Tibial nerve (tissue), 4 donors: ENCODE data around the gene MGAT3. TPM values are rescaled to one million over a fixed set of nuclear protein-coding genes. Genes with fewer than 3 reads are reported as not detected.
A peak's percentile ranks its signal among the peaks of the same experiment; 100 is the strongest.

Experiments
- DNase-seq, 2 donors: peaks; one replicate each; pipeline ENCODE4 v3.0.0-alpha.2; 2019; ENCODE audit warnings: low spot score in 2 of 2
- H3K27ac ChIP-seq, 4 donors: fragments of 200-600 bp; sonication (generic) in 3 of 4; one replicate each; pipeline ENCODE4 v1.5.1; 2017 to 2019; ENCODE audit warnings: mild to moderate bottlenecking in 1 of 4
- H3K27me3 ChIP-seq, 2 donors: fragments of 200-600 bp; sonication (generic) in 1 of 2; one replicate each; pipeline versions ENCODE4 v1.5.1 to v1.6.0; 2017 to 2019
- H3K36me3 ChIP-seq, 3 donors: fragments of 200-600 bp; sonication (generic); one replicate each; pipeline ENCODE4 v1.5.1; 2018 to 2019
- H3K4me1 ChIP-seq, 4 donors: fragments of 200-600 bp; sonication (generic) in 3 of 4; one replicate each; pipeline ENCODE4 v1.5.1; 2017 to 2019
- H3K4me3 ChIP-seq, 4 donors: fragments of 200-600 bp; sonication (generic) in 3 of 4; one replicate each; pipeline ENCODE4 v1.5.1; 2017 to 2019; ENCODE audit warnings: mild to moderate bottlenecking in 1 of 4, moderate library complexity in 1 of 4
- H3K9me3 ChIP-seq, 4 donors: fragments of 200-600 bp; sonication (generic) in 3 of 4; one replicate each; pipeline ENCODE4 v1.5.1; 2017 to 2019
- EP300 ChIP-seq, 2 donors: sonication (generic); formaldehyde crosslinking; IDR thresholded peaks; one replicate each; pipeline ENCODE4 v1.6.1; 2017; ENCODE audit warnings: antibody characterized with exemption in 2 of 2, mild to moderate bottlenecking in 1 of 2
- POLR2A ChIP-seq, 2 donors: fragments of 450-650 bp; IDR thresholded peaks; one replicate each; pipeline ENCODE4 v1.6.1; 2017; ENCODE audit warnings: antibody characterized with exemption in 2 of 2, mild to moderate bottlenecking in 2 of 2, moderate library complexity in 2 of 2
- WGBS, 2 donors: methylation state at CpG; one replicate each; pipeline ENCODE4 v1.1.5; 2018; 5-methylcytosine and 5-hydroxymethylcytosine counted together
- total RNA-seq, 4 donors: library from RNA; depleted of rRNA; stranded (reverse); fragments of >200 nt; gene quantifications; one replicate each; pipeline ENCODE4 v1.1.0, GENCODE V29; 2016
- TF ChIP-seq, protein P1 (sequence below), 5 experiments: fragments of 200-600 bp in 3 of 5; fragments of 450-650 bp in 2 of 5; sonication (generic) in 3 of 5; IDR thresholded peaks; one replicate each; pipeline ENCODE4 v1.5.1; 2016 to 2019; ENCODE audit warnings: antibody characterized with exemption in 5 of 5, mild to moderate bottlenecking in 3 of 5, moderate library complexity in 2 of 5

Gene MGAT3
- total RNA-seq, 4 donors from 2014 or later = 26.2 to 32.7 (median 32.2) TPM

DNA sequence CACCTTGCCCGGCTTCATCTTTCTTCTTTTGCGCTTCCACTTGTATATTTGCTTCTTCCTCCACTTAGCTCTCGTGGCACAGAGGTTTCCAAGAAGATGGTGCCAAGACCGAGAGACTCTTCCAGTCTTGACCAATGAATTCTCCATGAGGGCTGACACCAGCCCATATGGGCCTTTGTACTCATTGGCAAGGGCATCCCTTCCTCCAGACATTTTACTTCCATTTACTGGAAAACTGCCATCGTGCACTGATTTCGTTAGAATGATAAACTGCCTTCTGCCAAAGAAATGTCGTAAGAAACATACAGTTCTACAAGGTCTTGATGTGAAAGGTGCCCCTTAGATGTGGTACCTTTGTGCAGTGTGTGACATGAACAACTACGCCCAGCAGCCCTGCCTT is 40.6 kb downstream of the MGAT3 start:
- Histone ChIP-seq H3K27ac (peak overlapping the region in 1 of 4 donors; percentile 78), H3K27me3 (no peaks in the 10 kb centered on the region), H3K9me3 (no peaks in the 10 kb centered on the region), H3K36me3 (no peaks in the 10 kb centered on the region), H3K4me3 (no peak overlapping the region), H3K4me1 (peaks cover 0 to 64% (median 15%) of the 10 kb centered on the region in 4 donors)
- TF ChIP-seq, protein P1, sequence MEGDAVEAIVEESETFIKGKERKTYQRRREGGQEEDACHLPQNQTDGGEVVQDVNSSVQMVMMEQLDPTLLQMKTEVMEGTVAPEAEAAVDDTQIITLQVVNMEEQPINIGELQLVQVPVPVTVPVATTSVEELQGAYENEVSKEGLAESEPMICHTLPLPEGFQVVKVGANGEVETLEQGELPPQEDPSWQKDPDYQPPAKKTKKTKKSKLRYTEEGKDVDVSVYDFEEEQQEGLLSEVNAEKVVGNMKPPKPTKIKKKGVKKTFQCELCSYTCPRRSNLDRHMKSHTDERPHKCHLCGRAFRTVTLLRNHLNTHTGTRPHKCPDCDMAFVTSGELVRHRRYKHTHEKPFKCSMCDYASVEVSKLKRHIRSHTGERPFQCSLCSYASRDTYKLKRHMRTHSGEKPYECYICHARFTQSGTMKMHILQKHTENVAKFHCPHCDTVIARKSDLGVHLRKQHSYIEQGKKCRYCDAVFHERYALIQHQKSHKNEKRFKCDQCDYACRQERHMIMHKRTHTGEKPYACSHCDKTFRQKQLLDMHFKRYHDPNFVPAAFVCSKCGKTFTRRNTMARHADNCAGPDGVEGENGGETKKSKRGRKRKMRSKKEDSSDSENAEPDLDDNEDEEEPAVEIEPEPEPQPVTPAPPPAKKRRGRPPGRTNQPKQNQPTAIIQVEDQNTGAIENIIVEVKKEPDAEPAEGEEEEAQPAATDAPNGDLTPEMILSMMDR (IDR thresholded peaks at IDR 0.05) = no peak
- TF ChIP-seq EP300 (IDR thresholded peaks at IDR 0.05) = no peak
- no peak for TF ChIP-seq POLR2A (IDR thresholded peaks at IDR 0.05)
- no peak for DNase-seq
- 86 to 93% methylated on average over 8 of the region's 8 CpGs for WGBS, 2 donors

DNA sequence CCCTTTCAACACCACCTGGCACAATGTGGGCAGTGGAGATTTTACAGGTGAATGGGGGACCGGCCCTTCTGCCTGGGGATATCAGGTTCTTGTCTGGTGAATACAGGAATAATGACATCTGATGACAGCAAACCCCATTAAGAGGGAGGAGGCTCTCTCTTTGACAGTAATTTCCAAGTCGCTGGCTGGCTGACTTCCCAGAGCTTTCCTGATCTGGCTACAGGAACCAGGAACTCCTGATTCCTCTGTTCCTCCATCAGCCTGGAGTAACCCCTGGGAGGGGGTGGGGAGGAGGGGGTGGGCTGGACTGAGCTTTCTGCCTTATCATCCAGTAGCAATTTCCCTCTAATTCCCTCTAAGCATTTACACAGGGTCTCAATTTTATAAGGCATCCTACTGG is 41.6 kb downstream of the MGAT3 start:
- no peak for TF ChIP-seq EP300 (IDR thresholded peaks at IDR 0.05)
- TF ChIP-seq, protein P1 (IDR thresholded peaks at IDR 0.05) = no peak
- no peak for TF ChIP-seq POLR2A (IDR thresholded peaks at IDR 0.05)

DNA sequence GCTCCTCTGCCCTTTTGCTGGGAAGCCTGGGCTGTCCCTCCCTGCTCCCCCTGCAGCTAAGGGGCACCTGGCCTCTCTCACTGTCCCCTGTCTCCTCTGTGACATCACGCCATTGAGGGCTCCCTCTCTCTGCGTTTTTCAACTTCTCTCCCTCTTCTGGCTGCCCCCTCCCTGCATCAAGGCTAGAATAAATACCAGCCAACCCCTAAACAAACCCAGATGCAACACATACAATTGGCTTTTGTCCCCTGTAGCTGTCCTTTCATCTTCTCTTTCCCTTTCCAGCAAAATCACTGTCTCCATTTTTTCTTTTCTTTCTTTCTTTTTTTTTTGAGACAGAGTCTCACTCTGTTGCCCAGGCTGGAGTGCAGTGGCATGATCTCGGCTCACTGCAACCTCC is 42.0 kb downstream of the MGAT3 start:
- no peak for DNase-seq
- no peaks in the 10 kb centered on the region for H3K36me3 ChIP-seq
- peak overlapping the region in 2 of 4 donors; percentile 32 to 95 for H3K27ac ChIP-seq
- H3K4me3 ChIP-seq = no peak overlapping the region
- WGBS, 2 donors = 33 to 38% methylated on average over 3 of the region's 3 CpGs
- TF ChIP-seq EP300 (IDR thresholded peaks at IDR 0.05) (no peak), POLR2A (IDR thresholded peaks at IDR 0.05) (no peak)
- TF ChIP-seq, protein P1 (IDR thresholded peaks at IDR 0.05) = no peak
- no peaks in the 10 kb centered on the region for H3K9me3 ChIP-seq
- H3K27me3 ChIP-seq = no peaks in the 10 kb centered on the region
- H3K4me1 ChIP-seq = peaks cover 0 to 70% (median 25%) of the 10 kb centered on the region in 4 donors

More for the DNA sequence above, 41.6 kb downstream of the MGAT3 start:
- DNase-seq = no peak
- Histone ChIP-seq H3K4me3 (no peak overlapping the region), H3K9me3 (no peaks in the 10 kb centered on the region), H3K27ac (peak overlapping the region in 2 of 4 donors; percentile 32 to 95), H3K27me3 (no peaks in the 10 kb centered on the region), H3K36me3 (no peaks in the 10 kb centered on the region), H3K4me1 (peaks cover 0 to 70% (median 20%) of the 10 kb centered on the region in 4 donors)
- 39 to 50% methylated on average over 2 of the region's 2 CpGs for WGBS, 2 donors

DNA sequence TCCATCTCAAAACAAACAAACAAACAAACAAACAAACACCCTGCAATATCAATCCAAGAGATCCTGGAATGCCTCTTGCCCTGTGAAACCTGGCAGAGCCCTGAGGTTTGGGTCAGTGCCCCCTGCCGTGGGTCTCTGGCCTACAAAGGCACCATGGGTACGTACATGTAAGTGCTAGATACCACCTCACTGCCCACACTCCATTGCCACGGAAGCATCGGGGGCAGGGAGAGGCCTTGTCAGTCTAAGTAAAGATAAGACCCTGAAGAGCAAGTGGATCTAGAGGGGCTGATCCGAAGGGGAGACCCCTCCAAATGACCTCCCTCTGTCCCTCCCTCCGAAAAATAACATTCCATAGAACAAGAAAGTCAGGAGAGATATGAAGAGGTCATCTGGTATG is 43.3 kb downstream of the MGAT3 start:
- 79% methylated on average over 6 of the region's 6 CpGs for WGBS, 2 donors
- no peak for DNase-seq
- peaks cover 0 to 73% (median 29%) of the 10 kb centered on the region in 4 donors for H3K4me1 ChIP-seq
- H3K9me3 ChIP-seq = no peaks in the 10 kb centered on the region
- H3K4me3 ChIP-seq = no peak overlapping the region
- H3K36me3 ChIP-seq = peaks cover 0 to 12% (median 10%) of the 10 kb centered on the region in 3 donors
- H3K27ac ChIP-seq = peak overlapping the region in 1 of 4 donors; percentile 95
- TF ChIP-seq, protein P1 (IDR thresholded peaks at IDR 0.05) = no peak
- TF ChIP-seq EP300 (IDR thresholded peaks at IDR 0.05) = no peak
- no peak for TF ChIP-seq POLR2A (IDR thresholded peaks at IDR 0.05)
- no peaks in the 10 kb centered on the region for H3K27me3 ChIP-seq

DNA sequence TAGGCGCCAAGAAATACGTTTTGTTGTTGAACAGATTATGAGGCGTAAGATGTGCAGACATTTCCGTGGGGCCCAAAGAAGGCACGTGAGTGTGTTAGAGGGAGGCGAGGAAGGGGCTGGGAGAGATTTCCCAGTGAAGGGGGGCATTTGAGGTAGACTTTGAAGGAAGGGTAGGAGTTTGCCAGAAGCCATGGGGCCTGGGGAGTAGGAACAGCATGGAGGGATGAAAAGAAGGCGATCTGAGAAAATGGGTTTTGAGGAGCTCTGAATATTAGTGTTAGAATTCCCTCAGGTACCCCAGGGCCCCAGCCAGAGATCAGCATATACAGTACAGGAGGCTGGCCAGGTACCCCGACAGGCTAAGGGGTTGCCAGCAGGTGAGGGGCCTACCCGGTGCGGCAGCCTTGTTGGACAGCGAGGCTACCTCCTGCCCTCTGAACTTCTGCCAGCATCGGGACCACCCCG is 44.9 kb downstream of the MGAT3 start:
- Histone ChIP-seq H3K27me3 (no peaks in the 10 kb centered on the region), H3K4me1 (peaks cover 0 to 73% (median 26%) of the 10 kb centered on the region in 4 donors), H3K27ac (peak overlapping the region; percentile 76 to 97 (median 90)), H3K36me3 (peaks cover 0 to 28% (median 19%) of the 10 kb centered on the region in 3 donors), H3K9me3 (no peaks in the 10 kb centered on the region), H3K4me3 (peak overlapping the region; percentile 70 to 97 (median 88))
- 33 to 61% methylated on average over 8 to 13 of the region's 13 CpGs for WGBS, 2 donors
- no peak for DNase-seq
- no peak for TF ChIP-seq EP300 (IDR thresholded peaks at IDR 0.05)
- TF ChIP-seq, protein P1 (IDR thresholded peaks at IDR 0.05) = no peak
- peak in 1 of 2 donors; percentile 65 for TF ChIP-seq POLR2A (IDR thresholded peaks at IDR 0.05)
